BE2C (cell line): ENCODE measurements around the gene NRXN2.

Source experiments
- DNase-seq: peaks from one replicate; pipeline ENCODE4 v3.0.0-alpha.2; 2020
- H3K27me3 ChIP-seq: fragments of 250-450 bp; sonication (Bioruptor Pico); 2 replicates; pipeline ENCODE4 v1.5.1; 2020; ENCODE audit warnings: mild to moderate bottlenecking
- H3K36me3 ChIP-seq: fragments of 250-450 bp; sonication (Bioruptor Pico); 2 replicates; pipeline ENCODE4 v1.5.1; 2020; ENCODE audit warnings: mild to moderate bottlenecking
- H3K4me1 ChIP-seq: fragments of 250-450 bp; sonication (Bioruptor Pico); 2 replicates; pipeline ENCODE4 v1.5.1; 2020
- H3K4me3 ChIP-seq: 2 replicates; pipeline ENCODE4 v1.5.1; 2011; ENCODE audit warnings: low read depth, low read length
- H3K9me3 ChIP-seq: fragments of 250-450 bp; sonication (Bioruptor Pico); 2 replicates; pipeline ENCODE4 v1.5.1; 2020
- TF ChIP-seq, protein P1 (sequence below): IDR thresholded peaks from 2 replicates; pipeline ENCODE4 v1.5.1; 2012; ENCODE audit warnings: mild to moderate bottlenecking, low read depth, low read length

NRXN2 gene

DNA sequence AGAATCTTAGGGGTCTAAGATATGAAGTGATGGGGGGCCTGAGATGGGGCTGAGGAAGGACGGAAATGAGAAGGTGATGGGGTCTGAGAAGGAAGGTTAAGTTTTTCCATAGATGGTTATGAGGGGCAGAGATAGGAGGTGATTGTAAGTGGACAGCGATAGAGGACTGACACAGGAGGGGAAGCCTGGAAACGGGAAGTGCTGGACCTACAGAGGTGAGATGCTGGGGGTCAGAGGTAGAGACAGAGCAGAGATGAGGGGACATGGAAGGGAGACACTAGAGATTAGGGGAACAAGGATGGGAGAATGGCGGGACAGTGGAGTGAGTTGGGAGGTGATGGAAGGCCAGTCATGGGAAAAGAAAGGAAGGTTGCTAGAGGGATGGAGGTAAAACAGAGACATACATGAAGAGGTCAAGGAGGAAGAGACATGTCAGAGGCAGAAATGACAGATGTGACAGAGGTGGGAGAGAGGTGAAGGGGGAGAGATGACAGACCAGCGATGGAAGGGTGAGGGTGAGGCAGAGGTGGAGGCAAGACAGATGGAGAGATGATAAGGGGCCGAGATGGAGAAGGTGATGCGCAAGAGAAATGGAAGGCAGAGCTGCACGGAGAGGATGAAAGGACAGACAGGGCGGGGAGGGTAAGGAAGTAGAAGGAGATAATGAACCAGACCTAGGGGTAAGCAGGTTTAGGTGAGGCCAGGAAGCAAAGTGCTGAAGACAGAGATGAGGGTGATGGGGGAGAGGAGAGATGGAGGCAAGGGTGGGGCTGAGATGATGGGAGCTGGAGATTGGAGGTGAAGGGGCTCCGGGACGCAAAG is 81.2 kb downstream of the NRXN2 start:
- no peak for DNase-seq
- Histone ChIP-seq H3K4me3 (no peak overlapping the region), H3K4me1 (no peaks in the 10 kb centered on the region; the same call in 1 of the 2 replicates), H3K9me3 (no peaks in the 10 kb centered on the region), H3K36me3 (no peaks in the 10 kb centered on the region), H3K27me3 (peaks cover 25% of the 10 kb centered on the region)
- TF ChIP-seq, protein P1, sequence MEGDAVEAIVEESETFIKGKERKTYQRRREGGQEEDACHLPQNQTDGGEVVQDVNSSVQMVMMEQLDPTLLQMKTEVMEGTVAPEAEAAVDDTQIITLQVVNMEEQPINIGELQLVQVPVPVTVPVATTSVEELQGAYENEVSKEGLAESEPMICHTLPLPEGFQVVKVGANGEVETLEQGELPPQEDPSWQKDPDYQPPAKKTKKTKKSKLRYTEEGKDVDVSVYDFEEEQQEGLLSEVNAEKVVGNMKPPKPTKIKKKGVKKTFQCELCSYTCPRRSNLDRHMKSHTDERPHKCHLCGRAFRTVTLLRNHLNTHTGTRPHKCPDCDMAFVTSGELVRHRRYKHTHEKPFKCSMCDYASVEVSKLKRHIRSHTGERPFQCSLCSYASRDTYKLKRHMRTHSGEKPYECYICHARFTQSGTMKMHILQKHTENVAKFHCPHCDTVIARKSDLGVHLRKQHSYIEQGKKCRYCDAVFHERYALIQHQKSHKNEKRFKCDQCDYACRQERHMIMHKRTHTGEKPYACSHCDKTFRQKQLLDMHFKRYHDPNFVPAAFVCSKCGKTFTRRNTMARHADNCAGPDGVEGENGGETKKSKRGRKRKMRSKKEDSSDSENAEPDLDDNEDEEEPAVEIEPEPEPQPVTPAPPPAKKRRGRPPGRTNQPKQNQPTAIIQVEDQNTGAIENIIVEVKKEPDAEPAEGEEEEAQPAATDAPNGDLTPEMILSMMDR = no peak

GRCh38 chr11:64639885-64640284 is 83.1 kb downstream of the NRXN2 start:
- Histone ChIP-seq H3K9me3 (no peaks in the 10 kb centered on the region), H3K27me3 (peaks cover 25% of the 10 kb centered on the region), H3K4me3 (no peak overlapping the region), H3K36me3 (no peaks in the 10 kb centered on the region), H3K4me1 (no peaks in the 10 kb centered on the region; the same call in 1 of the 2 replicates)
- TF ChIP-seq, protein P1 = no peak
- no peak for DNase-seq

DNA sequence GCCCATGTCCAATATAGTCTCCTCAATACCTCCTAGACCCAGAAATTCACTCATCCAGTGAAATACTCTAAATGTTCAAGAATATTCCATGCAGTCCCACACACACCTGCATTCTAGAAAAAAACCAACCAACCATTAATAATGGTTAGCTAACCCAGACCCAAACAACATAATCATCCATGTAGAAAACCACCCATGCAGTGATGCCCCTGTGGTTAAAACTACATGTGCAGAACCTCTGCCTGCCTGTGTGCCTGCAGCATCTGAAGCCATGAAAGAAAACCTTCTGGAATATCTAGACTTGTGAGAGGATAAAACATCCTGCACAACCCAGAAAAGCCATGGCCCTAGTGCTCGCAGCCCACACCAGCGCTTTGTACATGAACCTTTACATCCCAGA is 84.2 kb downstream of the NRXN2 start:
- no peaks in the 10 kb centered on the region for H3K36me3 ChIP-seq
- no peak for DNase-seq
- TF ChIP-seq, protein P1 = no peak
- H3K4me3 ChIP-seq = no peak overlapping the region
- peaks cover 25% of the 10 kb centered on the region for H3K27me3 ChIP-seq
- no peaks in the 10 kb centered on the region; the same call in 1 of the 2 replicates for H3K4me1 ChIP-seq
- no peaks in the 10 kb centered on the region for H3K9me3 ChIP-seq

DNA sequence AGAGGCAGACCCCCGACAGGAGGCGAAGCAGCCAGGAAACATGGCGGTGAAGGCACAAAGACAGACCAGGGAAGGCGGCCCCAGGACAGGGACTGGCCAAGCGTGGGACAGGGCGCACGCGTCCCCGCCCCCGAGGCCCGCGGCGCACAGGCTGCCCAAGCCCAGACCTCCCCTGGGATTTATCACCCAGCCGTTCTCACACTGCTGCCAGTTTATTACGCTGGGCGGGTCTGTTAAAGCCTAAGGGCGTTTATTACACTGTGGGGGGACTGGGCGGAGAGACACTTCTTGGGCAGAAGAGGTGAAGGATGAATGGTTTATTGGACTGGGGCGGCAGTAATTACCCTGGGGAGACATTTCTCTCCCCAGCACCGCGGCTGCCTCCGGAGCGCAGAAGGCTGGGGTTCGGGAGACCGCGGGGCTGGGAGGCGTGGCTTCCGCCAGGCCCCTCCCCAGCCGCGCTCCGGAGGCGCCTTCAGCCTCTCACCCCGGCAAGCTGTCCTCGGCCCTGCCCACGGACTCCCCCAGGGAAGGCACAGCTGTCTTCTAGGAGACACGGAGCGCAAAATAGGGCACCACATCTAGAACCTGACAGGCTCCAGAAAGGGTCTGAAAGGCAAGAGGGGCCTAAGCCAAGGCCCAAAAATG is 84.9 kb downstream of the NRXN2 start:
- TF ChIP-seq, protein P1 = no peak
- Histone ChIP-seq H3K9me3 (no peaks in the 10 kb centered on the region), H3K27me3 (peaks cover 25% of the 10 kb centered on the region), H3K4me3 (peak overlapping the region; percentile 52), H3K4me1 (no peaks in the 10 kb centered on the region; the same call in 1 of the 2 replicates), H3K36me3 (no peaks in the 10 kb centered on the region)
- peak; percentile 70 for DNase-seq

- DNase-seq = no peak
- H3K27me3 ChIP-seq = peaks cover 19% of the 10 kb centered on the region
- no peaks in the 10 kb centered on the region; the same call in 1 of the 2 replicates for H3K4me1 ChIP-seq
- H3K36me3 ChIP-seq = no peaks in the 10 kb centered on the region
- TF ChIP-seq, protein P1 = no peak
- peak overlapping the region; percentile 52 for H3K4me3 ChIP-seq
- no peaks in the 10 kb centered on the region for H3K9me3 ChIP-seq
Observed at GRCh38 chr11:64637334-64638017, 85.5 kb downstream of the NRXN2 start.
